ENCODE measurements around the gene COL16A1.

Gene COL16A1

GRCh38 chr1:31733389-31734219 is 29.8 kb upstream of the COL16A1 start:
- FAIRE-seq (no peak), DNase-seq (ENCODE audit: low spot score) (no peak)

GRCh38 chr1:31732751-31733289 is 29.0 kb upstream of the COL16A1 start:
- no peak for DNase-seq (ENCODE audit: low spot score)
- FAIRE-seq, result no peak

GRCh38 chr1:31732343-31732742 is 28.5 kb upstream of the COL16A1 start:
- FAIRE-seq, result no peak
- DNase-seq (ENCODE audit: low spot score), result no peak

- DNase-seq (ENCODE audit: low spot score) (no peak), FAIRE-seq (no peak)
These were observed 27.3 kb upstream of the COL16A1 start for GRCh38 chr1:31731049-31731565.

GRCh38 chr1:31730336-31731048 is 26.7 kb upstream of the COL16A1 start:
- no peak for FAIRE-seq

DNA sequence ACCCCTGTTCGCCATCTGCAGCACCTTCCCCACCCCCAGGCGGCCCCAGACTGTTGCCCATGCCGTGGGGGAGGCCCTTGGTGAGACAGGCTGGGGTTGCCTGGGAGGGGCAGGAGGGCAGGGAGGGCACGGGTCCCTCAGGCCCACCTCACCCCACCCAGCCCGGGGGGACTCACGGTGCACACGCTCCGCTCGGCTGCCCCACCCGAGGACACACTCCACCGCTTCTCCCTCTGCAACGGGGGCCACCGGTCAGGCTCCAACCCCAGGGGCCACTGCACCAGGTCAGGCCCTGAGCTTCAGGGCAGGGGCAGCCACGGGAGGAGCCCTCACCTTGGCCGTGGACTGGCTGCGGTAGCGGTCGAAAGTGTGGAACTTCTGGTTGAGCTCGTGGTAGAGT is 24.0 kb upstream of the COL16A1 start:
- FAIRE-seq (no peak), DNase-seq (ENCODE audit: low spot score) (no peak)

More at GRCh38 chr1:31730336-31731048, 26.7 kb upstream of the COL16A1 start:
- DNase-seq (ENCODE audit: low spot score), result no peak

DNA sequence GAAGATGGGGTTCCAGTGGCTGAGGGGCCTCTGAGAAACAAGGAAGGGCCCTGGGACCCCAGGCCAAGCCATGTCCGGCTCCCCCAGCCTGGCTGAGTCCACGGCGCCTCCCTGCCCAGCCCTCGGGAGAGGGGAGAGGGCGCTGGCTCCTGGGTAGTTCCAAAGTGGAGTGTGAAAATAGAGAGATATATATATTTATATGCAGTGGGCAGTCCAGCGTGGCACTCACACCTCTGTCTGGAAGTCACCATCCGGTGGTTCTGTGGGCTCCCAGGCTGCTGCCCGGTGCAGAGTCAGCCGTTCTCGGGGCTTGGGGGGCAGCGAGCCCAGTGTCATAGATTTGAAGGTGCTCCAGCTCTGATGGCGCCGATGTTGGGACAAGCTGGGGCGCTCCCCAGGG is 23.4 kb upstream of the COL16A1 start:
- DNase-seq (ENCODE audit: low spot score) (no peak), FAIRE-seq (no peak)

- no peak for FAIRE-seq
These were observed 22.9 kb upstream of the COL16A1 start for GRCh38 chr1:31726715-31727114.

DNA sequence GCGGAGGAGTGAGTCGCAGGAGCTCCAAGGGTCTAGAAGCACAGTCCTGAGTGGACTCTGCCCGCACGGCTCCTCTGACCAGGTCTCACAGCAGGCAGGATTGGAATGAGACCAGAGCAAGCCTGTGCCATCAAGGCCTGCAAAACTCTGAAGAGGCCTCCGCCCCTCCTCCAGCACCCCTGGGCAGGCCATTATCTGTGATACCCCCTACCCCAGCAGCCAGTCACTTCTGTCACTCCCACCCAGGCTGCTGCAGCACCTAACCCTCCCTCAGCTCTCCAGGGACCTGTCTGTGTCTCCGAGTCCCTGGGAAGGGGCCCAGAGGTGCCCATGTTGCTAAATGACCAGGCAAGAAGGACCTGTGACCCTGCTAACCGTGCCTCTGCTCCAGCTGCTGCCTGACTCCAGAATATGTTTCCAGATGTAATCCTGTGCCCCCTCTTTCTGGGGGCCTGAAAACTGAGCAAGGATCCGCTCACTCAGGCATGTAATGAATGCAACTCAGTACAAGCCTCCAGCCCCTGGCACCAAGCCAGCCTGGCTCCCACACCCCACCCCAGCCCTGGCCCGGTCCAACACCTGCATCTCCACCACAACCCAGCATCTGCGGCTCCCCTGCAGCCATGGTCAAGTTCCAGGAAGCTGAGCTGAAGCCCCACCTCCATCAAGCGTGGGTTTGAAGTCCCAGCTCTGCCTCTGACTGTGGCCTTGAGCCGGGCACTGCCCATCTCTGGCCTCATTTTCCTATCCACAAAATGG is 22.1 kb upstream of the COL16A1 start:
- FAIRE-seq (no peak), DNase-seq (ENCODE audit: low spot score) (no peak)

More at GRCh38 chr1:31726715-31727114, 22.9 kb upstream of the COL16A1 start:
- no peak for DNase-seq (ENCODE audit: low spot score)

DNA sequence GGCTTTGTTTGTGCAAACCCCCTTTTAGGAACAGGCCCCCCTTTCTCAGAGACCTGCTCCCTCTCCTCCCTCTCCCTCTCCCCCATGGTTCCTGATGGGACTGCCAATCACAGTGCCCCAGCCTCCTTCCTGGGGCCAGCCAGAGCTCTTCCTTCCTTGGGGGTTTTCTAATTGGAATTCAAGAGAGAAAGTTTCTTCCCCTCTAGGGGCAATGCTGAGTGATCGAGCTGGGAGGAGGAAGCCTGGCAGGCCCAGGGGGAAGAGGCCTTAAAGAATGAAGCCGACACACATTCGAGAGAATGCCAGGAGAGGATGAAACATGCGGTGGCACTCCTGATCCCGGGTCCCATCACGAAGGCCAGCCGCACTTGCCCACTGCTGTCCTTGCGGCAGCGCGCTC is 21.3 kb upstream of the COL16A1 start:
- FAIRE-seq, result no peak
- no peak for DNase-seq (ENCODE audit: low spot score)

DNA sequence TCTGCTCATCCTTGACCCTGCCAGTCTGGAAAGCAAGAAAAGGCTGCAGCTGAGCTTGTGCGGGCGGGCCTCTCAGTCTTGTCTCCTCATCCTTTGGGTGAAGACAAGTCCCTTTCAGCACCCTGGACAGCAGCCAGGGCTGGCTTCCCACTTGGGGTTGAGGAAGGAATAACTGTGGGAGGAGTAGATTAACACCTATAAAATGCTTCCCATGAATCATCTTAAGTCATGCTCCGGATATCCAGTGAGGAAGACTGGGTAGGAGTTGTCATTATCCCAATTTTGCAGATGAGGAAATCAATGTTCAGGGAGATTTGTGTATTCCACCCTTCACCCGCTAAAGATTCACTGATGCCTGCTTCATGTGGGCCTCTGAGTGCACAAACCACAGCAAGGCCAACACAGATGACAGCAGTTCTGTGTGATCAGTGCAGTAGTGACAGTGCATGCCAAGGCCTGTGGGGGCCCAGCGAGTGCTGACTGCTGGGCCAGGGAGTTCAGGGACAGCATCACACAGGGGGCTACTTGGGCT is 20.1 kb upstream of the COL16A1 start:
- no peak for FAIRE-seq
- peak; percentile 73 for DNase-seq (ENCODE audit: low spot score)

- no peak for DNase-seq (ENCODE audit: low spot score)
- no peak for FAIRE-seq
These were observed 14.6 kb upstream of the COL16A1 start for GRCh38 chr1:31718327-31718897.

DNA sequence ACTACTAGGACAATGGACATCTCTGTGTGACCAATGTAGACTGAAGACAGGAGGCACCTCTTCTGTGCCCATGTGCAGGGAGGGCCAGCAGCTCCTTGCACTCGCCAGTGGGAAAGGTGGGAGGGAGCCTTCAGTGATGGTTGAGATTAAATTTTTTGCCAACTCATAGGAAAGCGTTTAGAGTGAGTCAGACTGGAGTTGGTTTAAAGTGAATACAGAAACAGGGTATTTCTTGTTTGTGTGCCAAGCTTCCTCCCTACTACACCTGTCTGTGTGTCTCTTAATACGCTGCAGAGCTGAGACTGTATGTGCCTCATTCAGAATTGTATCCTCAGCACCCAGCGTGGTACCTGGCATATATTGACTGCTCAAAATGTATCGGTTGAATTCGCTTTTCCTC is 13.5 kb upstream of the COL16A1 start:
- FAIRE-seq (peak; percentile 5), DNase-seq (ENCODE audit: low spot score) (peak; percentile 52)

DNA sequence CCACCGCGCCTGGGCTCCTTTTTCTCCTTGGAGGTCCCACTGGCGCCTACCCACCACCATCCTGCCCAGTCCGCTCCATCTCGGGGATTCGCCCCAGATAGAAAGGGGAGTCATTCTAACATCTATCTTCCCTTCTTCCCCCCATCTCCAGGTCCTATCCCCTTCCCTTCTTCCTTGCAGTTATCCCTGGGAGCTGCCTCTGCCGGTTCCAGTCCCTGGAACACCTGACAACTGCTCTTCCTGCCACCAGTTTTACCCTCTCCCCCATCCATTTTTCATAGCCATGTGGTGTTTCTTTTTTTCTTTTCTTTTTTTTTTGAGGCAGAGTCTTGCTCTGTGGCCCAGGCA is 12.0 kb upstream of the COL16A1 start:
- DNase-seq (ENCODE audit: low spot score), result no peak
- no peak for FAIRE-seq

- FAIRE-seq (no peak), DNase-seq (ENCODE audit: low spot score) (peak; percentile 50)
These were observed 11.5 kb upstream of the COL16A1 start for GRCh38 chr1:31715087-31715872.

DNA sequence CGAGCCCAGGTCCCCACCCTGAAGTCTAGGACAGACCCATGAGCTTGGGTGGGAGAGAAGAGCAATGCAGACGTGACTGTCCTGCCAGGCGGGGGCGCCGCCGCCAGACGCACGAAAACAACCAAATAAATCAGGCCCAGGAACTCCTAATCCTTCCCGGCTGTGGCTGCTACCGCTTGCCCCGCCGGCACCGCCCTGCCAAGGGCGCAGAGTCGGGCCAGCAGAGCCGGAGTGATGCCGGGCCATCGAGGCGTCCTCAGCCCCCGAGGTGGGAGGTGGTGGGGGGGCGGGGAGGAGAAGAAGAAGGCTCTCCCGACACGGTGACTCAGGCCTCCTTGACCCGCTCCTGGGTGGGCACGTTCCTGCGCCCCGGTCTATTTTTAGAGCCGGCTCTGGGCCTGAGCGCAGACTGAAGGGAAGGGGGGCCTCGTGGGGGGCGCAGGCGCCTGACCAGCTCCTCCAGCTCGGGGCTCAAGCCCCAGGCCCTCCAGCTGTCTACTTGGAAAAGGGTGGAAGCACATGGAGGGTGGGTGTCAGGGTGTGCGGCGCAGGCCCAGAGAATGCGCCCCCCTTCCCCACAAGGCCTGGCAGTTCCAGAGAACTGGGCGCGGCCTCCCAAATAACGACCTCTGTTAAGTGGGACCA is 10.7 kb upstream of the COL16A1 start:
- peak; percentile 61 for DNase-seq (ENCODE audit: low spot score)

GRCh38 chr1:31712630-31713029 is 8.8 kb upstream of the COL16A1 start:
- FAIRE-seq, result no peak
- peak; percentile 68 for DNase-seq (ENCODE audit: low spot score)

More for the DNA sequence above, 10.7 kb upstream of the COL16A1 start:
- no peak for FAIRE-seq

- DNase-seq (ENCODE audit: low spot score) (no peak), FAIRE-seq (no peak)
These were observed 8.3 kb upstream of the COL16A1 start for GRCh38 chr1:31712068-31712467.

DNA sequence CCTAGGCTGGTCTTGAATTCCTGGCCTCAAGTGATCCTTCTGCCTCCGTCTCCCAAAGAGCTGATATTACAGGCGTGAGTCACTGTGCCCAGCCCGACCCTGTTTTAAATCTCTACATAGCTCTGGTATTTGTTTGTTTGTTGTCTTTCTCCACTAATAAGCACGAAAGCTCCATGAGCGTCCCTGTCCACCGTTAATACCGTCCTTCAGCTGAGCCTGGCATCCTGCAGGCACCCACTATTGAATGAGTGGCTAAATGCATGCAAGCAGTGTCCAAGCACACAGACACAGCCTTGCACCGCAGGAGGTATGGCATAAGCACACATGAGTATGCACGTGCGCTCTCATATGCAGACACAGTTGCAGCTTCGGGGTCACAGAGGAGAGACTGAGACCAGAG is 4.5 kb upstream of the COL16A1 start:
- DNase-seq (ENCODE audit: low spot score) (no peak), FAIRE-seq (peak; percentile 82)

DNA sequence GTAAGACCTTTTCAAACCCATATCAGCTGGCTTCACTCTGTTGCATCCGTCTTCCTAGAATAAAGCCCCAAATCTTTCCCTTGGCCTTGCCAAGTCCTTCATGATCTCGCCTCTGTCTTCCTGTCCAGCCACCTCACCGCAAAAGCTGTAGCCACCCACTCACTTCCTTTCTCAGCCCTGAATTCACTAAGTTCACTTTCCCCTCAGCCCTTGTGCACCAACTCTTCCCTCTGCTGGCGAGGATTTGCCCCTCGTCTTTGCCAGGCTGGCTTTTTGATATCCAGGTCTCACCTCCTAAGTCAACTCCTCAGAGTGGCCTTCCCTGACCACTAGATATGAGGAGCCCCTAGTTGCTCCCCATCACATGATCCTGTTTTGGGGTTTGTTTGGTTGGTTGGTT is 3.9 kb upstream of the COL16A1 start:
- no peak for FAIRE-seq
- no peak for DNase-seq (ENCODE audit: low spot score)

All from urothelium cell line (cell line).